Activated CD4-positive, alpha-beta T cell treated with anti-CD3 and anti-CD28 coated beads, Interleukin-2, amount 10 ng/mL, durations not matched to agents 7 days and 5 days (primary cell): ENCODE data around the gene COLEC12. TPM values are rescaled to one million over a fixed set of nuclear protein-coding genes. Genes with fewer than 3 reads are reported as not detected.

ENCODE experiments used
- CTCF ChIA-PET: fragments of 350-600 bp; sonication (Branson Sonifier 250); formaldehyde crosslinking; loops from one replicate; lab custom pipeline; 2021; ENCODE audit warnings: antibody characterized with exemption; lab: Charles Lee
- POLR2A ChIA-PET: fragments of 350-600 bp; sonication (Branson Sonifier 250); formaldehyde crosslinking; loops from one replicate; lab custom pipeline; 2021; ENCODE audit warnings: antibody characterized with exemption; lab: Charles Lee
- DNase-seq: peaks from one replicate; pipeline ENCODE4 v3.0.0-alpha.2; 2020
- H3K27ac Mint-ChIP-seq: one replicate; pipeline ENCODE4 v1.8.0; 2021; ENCODE audit warnings: mild to moderate bottlenecking, moderate library complexity, mixed read lengths
- H3K27me3 Mint-ChIP-seq: one replicate; pipeline ENCODE4 v1.8.0; 2021; ENCODE audit warnings: mixed read lengths
- H3K36me3 Mint-ChIP-seq: one replicate; pipeline ENCODE4 v1.8.0; 2021; ENCODE audit warnings: low read depth, mixed read lengths
- H3K4me1 Mint-ChIP-seq: one replicate; pipeline ENCODE4 v1.8.0; 2021; ENCODE audit warnings: mixed read lengths
- H3K4me3 Mint-ChIP-seq: one replicate; pipeline ENCODE4 v1.8.0; 2021; ENCODE audit warnings: mild to moderate bottlenecking, moderate library complexity, mixed read lengths
- H3K9me3 Mint-ChIP-seq: one replicate; pipeline ENCODE4 v1.8.0; 2021; ENCODE audit warnings: mixed read lengths
- total RNA-seq, 2 experiments: library from RNA; stranded (reverse); gene quantifications; one replicate each; pipeline ENCODE4 v1.2.3, GENCODE V29; 2021

The COLEC12 gene
- total RNA-seq, 2 experiments from 2014 or later: not detected

DNA sequence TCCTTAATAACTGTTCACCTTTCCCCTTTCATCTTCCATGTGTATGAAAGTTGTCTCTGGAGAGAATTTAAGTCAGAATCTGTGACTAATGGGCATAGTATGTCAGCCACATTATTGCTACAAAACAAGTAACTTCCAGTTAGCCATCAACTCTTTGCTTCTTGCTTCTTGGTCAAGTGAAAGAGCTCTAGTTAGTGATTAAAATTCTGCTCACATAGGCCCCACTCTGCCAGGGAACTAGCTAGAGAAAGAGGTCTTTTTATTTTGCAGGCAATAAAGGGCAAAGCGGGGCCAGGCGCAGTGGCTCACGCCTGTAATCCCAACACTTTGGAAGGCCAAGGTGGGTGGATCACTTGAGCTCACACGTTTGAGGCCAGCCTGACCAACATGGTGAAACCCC, 64.6 kb downstream of the COLEC12 start:
- Mint-ChIP-seq H3K4me3 (no peak overlapping the region), H3K27ac (no peak overlapping the region), H3K9me3 (no peaks in the 10 kb centered on the region), H3K4me1 (no peaks in the 10 kb centered on the region), H3K36me3 (no peaks in the 10 kb centered on the region), H3K27me3 (peaks cover 8% of the 10 kb centered on the region)
- no peak for DNase-seq
- POLR2A ChIA-PET: no interaction called here
- CTCF ChIA-PET: no interaction called here

DNA sequence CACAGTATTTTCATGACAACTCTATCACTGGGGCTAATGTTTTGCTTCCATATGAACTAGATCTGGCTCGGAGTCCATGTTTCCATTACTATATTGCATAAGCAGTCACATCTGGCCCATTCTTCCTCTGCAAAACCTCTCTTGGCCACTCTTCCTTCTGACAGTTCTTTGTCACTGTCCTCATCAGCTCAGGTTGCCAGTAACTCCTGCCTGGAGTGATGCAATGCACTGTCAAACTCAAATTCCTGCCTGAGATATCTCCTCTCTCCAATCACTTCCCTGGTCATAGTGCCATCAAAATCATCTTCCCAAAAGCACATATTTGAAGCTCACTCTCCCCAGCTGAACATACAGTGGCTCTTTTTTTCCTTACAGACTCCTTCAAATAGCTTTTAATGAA, 66.1 kb downstream of the COLEC12 start:
- POLR2A ChIA-PET: no interaction called here
- DNase-seq: no peak
- Mint-ChIP-seq H3K4me1 (no peaks in the 10 kb centered on the region), H3K36me3 (no peaks in the 10 kb centered on the region), H3K9me3 (no peaks in the 10 kb centered on the region), H3K27ac (no peak overlapping the region), H3K27me3 (peaks cover 8% of the 10 kb centered on the region), H3K4me3 (no peak overlapping the region)
- CTCF ChIA-PET: no interaction called here

DNA sequence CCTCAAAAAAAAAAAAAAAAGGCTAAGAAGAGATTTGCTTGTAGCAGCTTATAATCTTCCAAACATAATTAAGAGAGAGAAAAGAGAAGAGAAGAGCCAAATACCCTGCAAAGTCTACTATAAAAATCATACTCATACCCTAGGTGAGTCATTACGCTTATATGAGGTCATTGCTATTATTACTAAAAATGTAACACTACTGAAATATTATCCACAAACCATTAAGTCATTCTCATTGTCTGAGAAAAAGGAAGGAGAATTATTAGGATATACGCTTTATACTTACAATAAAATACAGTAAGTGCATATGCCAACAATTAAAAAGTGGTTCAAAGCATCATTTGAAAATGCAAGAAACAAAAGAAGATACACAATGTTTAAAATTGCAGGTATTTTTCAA, 66.5 kb downstream of the COLEC12 start:
- Mint-ChIP-seq H3K9me3 (no peaks in the 10 kb centered on the region), H3K27ac (no peak overlapping the region), H3K4me1 (no peaks in the 10 kb centered on the region), H3K4me3 (no peak overlapping the region), H3K27me3 (peaks cover 8% of the 10 kb centered on the region), H3K36me3 (no peaks in the 10 kb centered on the region)
- POLR2A ChIA-PET: no interaction called here
- no peak for DNase-seq
- CTCF ChIA-PET: no interaction called here

DNA sequence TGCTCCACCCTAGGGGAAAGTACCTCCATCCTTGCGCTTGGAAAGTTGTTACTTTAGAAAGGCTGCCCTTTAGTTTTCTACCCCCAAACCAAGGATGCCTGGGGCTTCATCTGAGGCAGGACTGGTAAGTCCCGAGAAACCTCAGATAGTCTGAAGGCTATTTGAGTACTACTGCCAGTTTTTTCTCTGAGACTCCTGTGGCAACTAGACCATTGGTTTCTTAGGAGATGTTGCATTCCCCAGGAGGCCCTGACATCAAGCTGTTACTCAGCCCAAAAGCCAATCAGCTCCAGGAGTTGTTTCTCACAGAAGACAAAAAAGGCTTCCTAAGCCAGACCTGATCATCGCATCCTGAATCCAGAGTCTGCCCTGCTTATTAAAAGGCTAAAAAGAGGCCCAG, 67.2 kb downstream of the COLEC12 start:
- no peak overlapping the region for H3K4me3 Mint-ChIP-seq
- H3K27ac Mint-ChIP-seq: no peak overlapping the region
- H3K4me1 Mint-ChIP-seq: no peaks in the 10 kb centered on the region
- ChIA-PET CTCF (no interaction called here), POLR2A (no interaction called here)
- H3K9me3 Mint-ChIP-seq: no peaks in the 10 kb centered on the region
- H3K36me3 Mint-ChIP-seq: no peaks in the 10 kb centered on the region
- H3K27me3 Mint-ChIP-seq: peaks cover 8% of the 10 kb centered on the region
- no peak for DNase-seq

DNA sequence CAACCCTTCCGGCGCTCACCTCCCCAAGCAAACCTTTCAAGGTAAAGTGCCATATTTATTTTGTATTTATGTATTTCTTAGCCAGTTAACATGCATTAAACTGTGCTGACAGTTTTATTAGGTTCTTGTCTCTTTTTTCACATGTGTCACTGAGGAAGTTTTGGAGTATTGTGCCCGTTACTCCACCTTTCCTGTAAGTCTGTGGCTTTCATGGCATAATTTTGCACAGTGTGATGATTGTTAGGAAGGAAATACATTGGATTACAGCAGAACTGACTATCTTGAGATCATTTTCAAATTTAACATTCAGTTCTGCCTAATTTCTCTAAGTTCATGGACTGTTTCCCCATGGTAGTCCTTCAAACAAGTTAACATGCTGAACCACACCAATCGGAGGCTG, 67.7 kb downstream of the COLEC12 start:
- Mint-ChIP-seq H3K9me3 (no peaks in the 10 kb centered on the region), H3K36me3 (no peaks in the 10 kb centered on the region), H3K4me3 (no peak overlapping the region), H3K27ac (no peak overlapping the region), H3K27me3 (peaks cover 8% of the 10 kb centered on the region), H3K4me1 (no peaks in the 10 kb centered on the region)
- ChIA-PET CTCF (no interaction called here), POLR2A (no interaction called here)
- DNase-seq: no peak

DNA sequence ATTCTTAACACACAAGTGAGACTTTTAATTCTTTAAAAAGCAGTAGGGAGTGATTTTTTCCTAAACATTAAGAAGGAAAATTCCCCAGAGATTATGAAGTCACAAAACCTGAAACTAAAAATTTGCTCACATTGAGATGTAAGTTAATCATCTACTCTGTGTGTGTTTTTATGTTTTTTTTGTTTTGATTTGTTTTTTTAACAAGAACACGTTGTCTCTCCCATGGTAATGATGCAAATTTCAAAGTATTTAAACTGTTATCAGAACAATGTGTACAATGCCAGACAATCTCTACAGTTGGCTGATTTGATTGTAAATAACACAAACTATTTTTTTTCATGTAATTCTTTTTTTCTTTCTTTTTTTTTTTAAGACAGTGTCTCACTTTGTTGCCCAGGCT, 71.5 kb downstream of the COLEC12 start:
- H3K4me1 Mint-ChIP-seq: no peaks in the 10 kb centered on the region
- H3K27ac Mint-ChIP-seq: no peak overlapping the region
- ChIA-PET POLR2A (no interaction called here), CTCF (no interaction called here)
- no peaks in the 10 kb centered on the region for H3K36me3 Mint-ChIP-seq
- H3K27me3 Mint-ChIP-seq: peaks cover 2% of the 10 kb centered on the region
- DNase-seq: no peak
- H3K4me3 Mint-ChIP-seq: no peak overlapping the region
- H3K9me3 Mint-ChIP-seq: no peaks in the 10 kb centered on the region

DNA sequence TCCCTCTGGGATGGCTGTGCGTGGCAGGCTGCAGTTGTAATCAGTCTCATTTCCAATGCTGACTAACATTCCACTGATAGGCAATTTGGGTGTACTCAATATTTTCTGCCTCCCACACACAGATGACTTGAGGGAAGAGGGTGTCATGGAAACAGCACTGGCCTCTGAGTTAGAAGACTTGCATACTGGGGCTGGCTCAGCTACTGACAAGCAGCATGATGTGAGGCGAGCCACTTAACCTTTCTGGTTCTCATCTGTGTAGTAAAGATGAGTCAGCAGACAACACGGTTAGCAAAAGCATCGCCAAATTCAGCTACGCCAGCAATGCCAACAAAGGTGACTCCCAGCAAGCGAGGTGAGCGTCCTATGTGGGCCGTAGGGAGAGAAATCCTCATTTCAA, 73.5 kb downstream of the COLEC12 start:
- no peaks in the 10 kb centered on the region for H3K36me3 Mint-ChIP-seq
- no peaks in the 10 kb centered on the region for H3K4me1 Mint-ChIP-seq
- ChIA-PET CTCF (no interaction called here), POLR2A (interaction anchor here (0.6 kb wide), 1 partner anchor 327 kb away, joined by 3 read pairs; no protein-coding TSS in a partner anchor)
- no peak overlapping the region for H3K27ac Mint-ChIP-seq
- peaks cover 2% of the 10 kb centered on the region for H3K27me3 Mint-ChIP-seq
- H3K4me3 Mint-ChIP-seq: no peak overlapping the region
- H3K9me3 Mint-ChIP-seq: no peaks in the 10 kb centered on the region
- no peak for DNase-seq

DNA sequence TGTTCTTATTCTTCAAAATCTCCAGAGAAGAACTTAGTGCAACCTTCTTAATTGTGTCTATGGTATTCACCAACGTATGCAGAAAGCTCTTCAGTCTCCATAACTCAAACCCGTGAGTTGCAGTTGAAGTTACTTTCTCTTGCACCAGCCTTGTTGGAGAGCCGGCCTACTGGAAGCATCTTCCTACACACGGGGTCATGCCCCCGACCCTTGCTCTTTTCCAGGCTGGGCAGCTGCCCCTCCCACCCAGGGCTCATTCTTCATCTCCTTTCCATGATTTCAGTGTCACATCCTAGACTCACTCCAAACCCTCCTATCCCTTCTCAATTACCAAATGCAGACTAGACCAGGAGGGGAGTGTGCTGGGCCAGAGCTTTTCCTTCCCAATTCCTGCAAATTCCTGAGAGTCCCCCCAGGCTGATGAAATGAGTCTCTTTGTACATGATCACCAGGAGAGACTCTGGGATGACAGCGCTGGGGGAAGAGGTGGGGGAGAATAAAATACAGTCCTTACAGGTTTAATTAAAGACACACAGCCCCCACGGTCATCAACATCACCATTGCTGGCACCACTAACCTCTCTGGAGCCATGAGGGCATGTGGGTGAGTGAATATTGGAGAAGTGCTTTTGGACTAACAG, 75.3 kb downstream of the COLEC12 start:
- CTCF ChIA-PET: no interaction called here
- no peak for DNase-seq

DNA sequence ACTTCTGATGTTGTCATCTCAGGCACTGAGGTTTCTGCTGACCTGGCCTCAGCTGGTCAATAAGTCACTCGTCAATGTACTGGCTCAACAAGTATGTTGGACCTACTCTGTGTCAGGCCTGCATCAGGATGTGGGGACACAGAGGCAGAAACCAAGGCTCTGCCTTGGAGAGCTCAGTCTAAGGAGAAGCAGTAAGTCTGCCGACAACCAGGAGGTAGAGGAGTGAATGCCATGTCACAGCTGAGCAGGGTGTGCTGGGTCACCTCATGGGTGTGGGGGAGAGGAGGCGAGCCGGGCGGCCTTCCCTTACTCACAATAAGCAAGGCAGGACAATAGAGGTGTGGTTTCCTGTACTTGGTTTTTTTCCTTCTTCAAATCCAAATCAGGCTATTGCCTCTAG, 75.8 kb downstream of the COLEC12 start:
- no peaks in the 10 kb centered on the region for H3K4me1 Mint-ChIP-seq
- no peak overlapping the region for H3K4me3 Mint-ChIP-seq
- no peak for DNase-seq
- ChIA-PET CTCF (no interaction called here), POLR2A (no interaction called here)
- H3K27me3 Mint-ChIP-seq: no peaks in the 10 kb centered on the region
- no peaks in the 10 kb centered on the region for H3K36me3 Mint-ChIP-seq
- no peaks in the 10 kb centered on the region for H3K9me3 Mint-ChIP-seq
- H3K27ac Mint-ChIP-seq: no peak overlapping the region

More for the DNA sequence above, 75.3 kb downstream of the COLEC12 start:
- Mint-ChIP-seq H3K36me3 (no peaks in the 10 kb centered on the region), H3K27ac (no peak overlapping the region), H3K27me3 (no peaks in the 10 kb centered on the region), H3K4me1 (no peaks in the 10 kb centered on the region), H3K4me3 (no peak overlapping the region), H3K9me3 (no peaks in the 10 kb centered on the region)
- POLR2A ChIA-PET: no interaction called here

DNA sequence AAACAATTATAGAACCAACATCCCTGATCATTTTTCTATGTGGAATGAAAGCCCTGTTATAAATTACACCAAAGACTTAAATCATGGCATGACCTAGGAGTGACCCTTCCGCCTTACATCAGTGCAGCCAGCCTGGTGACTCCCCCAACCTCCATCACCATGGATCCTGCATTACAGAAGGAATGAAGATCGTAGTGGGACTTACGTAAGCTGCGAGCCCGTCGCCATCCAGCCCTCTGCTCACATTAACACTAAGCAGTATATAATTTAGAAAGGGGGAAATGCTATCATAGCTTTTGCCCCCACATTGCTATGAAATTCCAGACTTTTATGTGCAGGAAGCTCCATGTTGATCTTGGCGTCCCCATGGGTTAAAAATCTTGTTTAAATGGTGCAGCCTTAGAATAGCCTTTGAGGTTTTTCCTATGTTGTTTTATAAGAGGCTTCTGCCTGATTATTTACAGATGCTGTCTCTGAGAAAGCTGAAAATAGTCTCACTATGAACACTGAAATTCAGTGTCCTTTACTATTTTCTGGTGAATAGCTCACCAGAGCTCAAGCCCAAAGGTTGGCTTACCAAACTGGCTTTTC, 76.3 kb downstream of the COLEC12 start:
- Mint-ChIP-seq H3K36me3 (no peaks in the 10 kb centered on the region), H3K27me3 (no peaks in the 10 kb centered on the region), H3K9me3 (no peaks in the 10 kb centered on the region), H3K4me1 (no peaks in the 10 kb centered on the region), H3K27ac (no peak overlapping the region), H3K4me3 (no peak overlapping the region)
- no peak for DNase-seq
- ChIA-PET POLR2A (no interaction called here), CTCF (no interaction called here)

DNA sequence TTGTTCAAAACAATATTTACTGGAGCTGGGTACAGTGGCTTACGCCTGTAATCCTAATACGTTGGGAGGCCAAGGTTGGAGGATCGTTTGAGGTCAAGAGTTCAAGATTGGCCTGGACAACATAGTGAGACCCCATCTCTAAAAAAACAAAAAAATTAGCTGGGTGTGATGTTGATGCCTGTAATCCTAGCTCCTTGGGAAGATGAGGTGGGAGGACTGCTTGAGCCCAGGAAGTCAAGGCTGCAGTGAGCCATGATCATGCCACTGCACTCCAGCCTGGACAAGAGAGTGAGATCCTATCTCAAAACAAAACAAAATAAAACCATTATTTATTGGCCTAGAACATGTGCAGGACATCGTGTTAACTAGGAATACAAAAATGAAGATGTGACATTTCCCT, 77.5 kb downstream of the COLEC12 start:
- Mint-ChIP-seq H3K4me3 (no peak overlapping the region), H3K27ac (no peak overlapping the region), H3K4me1 (no peaks in the 10 kb centered on the region), H3K9me3 (no peaks in the 10 kb centered on the region), H3K36me3 (no peaks in the 10 kb centered on the region), H3K27me3 (no peaks in the 10 kb centered on the region)
- ChIA-PET CTCF (interaction anchor here (0.6 to 0.7 kb wide), 2 partner anchors 179 to 318 kb away, joined by 3 read pairs; no protein-coding TSS in a partner anchor), POLR2A (interaction anchor here (0.6 kb wide), 1 partner anchor 1276 kb away, joined by 3 read pairs; no protein-coding TSS in a partner anchor)
- no peak for DNase-seq

DNA sequence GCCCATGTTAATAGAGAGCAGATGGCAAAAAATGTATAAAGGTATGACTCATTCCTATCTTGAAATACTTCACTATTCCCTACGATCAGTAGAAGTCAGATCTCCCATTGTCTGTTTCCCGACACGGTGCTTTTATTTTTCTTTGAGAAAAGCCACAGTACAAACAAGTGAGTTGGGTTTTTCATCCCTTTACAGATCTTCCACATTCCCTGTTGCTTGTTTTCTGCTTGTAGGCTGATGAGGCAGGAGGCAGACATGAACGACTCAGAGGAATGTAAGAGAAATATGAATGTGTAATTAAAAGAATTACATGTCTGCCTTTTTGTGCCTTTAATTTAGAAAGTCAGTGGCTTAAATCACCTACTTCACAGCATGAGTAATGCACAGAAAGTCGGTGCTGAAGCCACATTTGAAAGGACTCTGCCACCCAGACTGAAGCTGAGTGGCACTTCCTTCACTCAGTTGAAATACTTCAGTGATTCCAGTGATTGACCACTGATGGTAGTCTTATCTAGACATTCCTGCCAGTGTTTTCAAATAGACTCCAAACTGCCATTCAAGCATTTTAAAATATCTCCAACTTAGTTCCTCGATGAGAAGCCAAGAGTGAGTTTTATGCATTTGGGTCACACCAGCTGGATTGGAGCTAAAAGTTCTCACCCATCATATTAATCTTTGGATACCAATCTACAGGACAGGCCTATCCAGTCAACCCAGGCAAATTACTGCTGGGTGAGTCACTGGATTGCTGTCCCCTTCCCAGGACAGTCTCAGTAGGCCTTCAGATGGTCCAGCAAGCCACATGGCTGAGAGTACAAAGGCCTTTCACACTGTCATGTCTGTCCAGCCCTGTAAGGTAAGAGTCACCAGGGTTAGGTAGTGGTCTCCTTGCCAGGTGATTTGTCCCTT, 79.0 kb downstream of the COLEC12 start:
- no peaks in the 10 kb centered on the region for H3K9me3 Mint-ChIP-seq
- no peak for DNase-seq
- CTCF ChIA-PET: no interaction called here
- no peaks in the 10 kb centered on the region for H3K4me1 Mint-ChIP-seq
- H3K27ac Mint-ChIP-seq: no peak overlapping the region
- no peaks in the 10 kb centered on the region for H3K36me3 Mint-ChIP-seq
- H3K4me3 Mint-ChIP-seq: no peak overlapping the region
- POLR2A ChIA-PET: no interaction called here
- H3K27me3 Mint-ChIP-seq: no peaks in the 10 kb centered on the region

DNA sequence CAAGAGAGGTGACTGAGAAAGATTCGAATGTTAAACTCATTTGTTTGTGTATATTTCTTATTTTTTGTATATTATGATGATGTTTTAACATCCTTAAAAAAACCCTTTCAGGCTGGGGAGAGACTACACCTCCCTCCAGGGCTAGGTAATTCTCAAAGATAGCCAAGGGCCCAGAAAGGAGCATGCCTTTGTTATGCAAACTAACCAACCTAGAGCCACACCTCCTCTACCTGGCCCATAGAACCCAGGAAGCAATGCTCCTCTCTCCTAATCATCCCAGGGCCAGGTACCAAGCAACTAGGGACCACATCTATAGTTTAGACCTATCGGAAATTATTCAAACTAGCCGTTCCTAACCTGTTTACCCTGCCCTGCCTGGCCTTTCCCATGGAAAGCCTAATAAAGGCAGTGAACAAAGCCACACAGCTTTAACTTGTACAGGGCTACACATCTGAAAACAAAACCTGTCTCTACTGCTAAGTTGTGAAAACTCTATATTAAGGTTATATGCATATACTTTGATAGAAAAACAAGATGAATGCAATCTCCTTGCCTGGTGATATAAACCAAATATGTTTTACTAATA, 79.7 kb downstream of the COLEC12 start:
- no peaks in the 10 kb centered on the region for H3K27me3 Mint-ChIP-seq

More for the DNA sequence above, 79.7 kb downstream of the COLEC12 start:
- Mint-ChIP-seq H3K4me3 (no peak overlapping the region), H3K36me3 (no peaks in the 10 kb centered on the region), H3K9me3 (no peaks in the 10 kb centered on the region), H3K4me1 (no peaks in the 10 kb centered on the region), H3K27ac (no peak overlapping the region)
- DNase-seq: no peak
- ChIA-PET CTCF (no interaction called here), POLR2A (no interaction called here)
